Keratinocyte (primary cell): ENCODE results near the gene USP44. TPM values are rescaled to one million over a fixed set of nuclear protein-coding genes. Genes with fewer than 3 reads are reported as not detected.

Experiments used
- DNase-seq: peaks from one replicate; pipeline ENCODE4 v3.0.0-alpha.2; 2011; ENCODE audit warnings: low read depth, missing footprints, low spot score
- FAIRE-seq: peaks from 2 replicates; lab custom pipeline; 2011; peaks lifted over from hg19 to GRCh38; lab: Jason Lieb, UNC
- H2AFZ ChIP-seq: 2 replicates; pipeline ENCODE4 v1.6.0; 2012; ENCODE audit warnings: low read length, control low read depth, inconsistent platforms; ENCODE audit not compliant: control insufficient read depth
- H3K27ac ChIP-seq: 2 replicates; pipeline ENCODE4 v1.5.1; 2011; ENCODE audit warnings: low read length; ENCODE audit not compliant: control insufficient read depth, insufficient read depth
- H3K27me3 ChIP-seq: 3 replicates; pipeline ENCODE4 v1.6.0; 2011; ENCODE audit warnings: low read length; ENCODE audit not compliant: control insufficient read depth, insufficient read depth; ENCODE audit errors: extremely low read depth
- H3K36me3 ChIP-seq, 2 experiments: 2 replicates in 1 of 2; 3 replicates in 1 of 2; pipeline ENCODE4 v1.5.1; 2011; ENCODE audit warnings: low read length in 2 of 2, mild to moderate bottlenecking in 1 of 2; ENCODE audit not compliant: control insufficient read depth in 2 of 2, insufficient read depth in 2 of 2; ENCODE audit errors: extremely low read depth in 1 of 2
- H3K4me1 ChIP-seq: 3 replicates; pipeline ENCODE4 v1.5.1; 2011; ENCODE audit warnings: low read length; ENCODE audit not compliant: control insufficient read depth, insufficient read depth; ENCODE audit errors: extremely low read depth
- H3K4me2 ChIP-seq: 3 replicates; pipeline ENCODE4 v1.6.0; 2011; ENCODE audit warnings: low read depth, low read length; ENCODE audit not compliant: control insufficient read depth, insufficient read depth; ENCODE audit errors: extremely low read depth
- H3K4me3 ChIP-seq, 3 experiments: fragments of 200-600 bp in 1 of 3; sonication (generic) in 1 of 3; 2 replicates in 2 of 3; 3 replicates in 1 of 3; pipeline ENCODE4 v1.5.1; 2011 to 2016; ENCODE audit warnings: low read length in 3 of 3, mild to moderate bottlenecking in 3 of 3, control low read depth in 2 of 3, inconsistent platforms in 1 of 3, low read depth in 1 of 3, mixed read lengths in 1 of 3, mixed run types in 1 of 3, moderate library complexity in 1 of 3; ENCODE audit not compliant: control insufficient read depth in 2 of 3, insufficient read depth in 2 of 3; ENCODE audit errors: extremely low read depth in 1 of 3
- H3K79me2 ChIP-seq: 2 replicates; pipeline ENCODE4 v1.6.0; 2012; ENCODE audit warnings: low read length; ENCODE audit not compliant: control insufficient read depth, insufficient read depth
- H3K9ac ChIP-seq: 3 replicates; pipeline ENCODE4 v1.6.0; 2011; ENCODE audit warnings: low read length; ENCODE audit not compliant: control insufficient read depth, insufficient read depth; ENCODE audit errors: extremely low read depth
- H3K9me1 ChIP-seq: 3 replicates; pipeline ENCODE4 v1.6.0; 2011; ENCODE audit warnings: low read length; ENCODE audit not compliant: control insufficient read depth, insufficient read depth; ENCODE audit errors: extremely low read depth
- H3K9me3 ChIP-seq: 2 replicates; pipeline ENCODE4 v1.5.1; 2012; ENCODE audit warnings: low read depth, low read length; ENCODE audit not compliant: control insufficient read depth
- H4K20me1 ChIP-seq: 3 replicates; pipeline ENCODE4 v1.6.0; 2011; ENCODE audit warnings: low read length; ENCODE audit not compliant: control insufficient read depth, insufficient read depth; ENCODE audit errors: extremely low read depth
- CTCF ChIP-seq, 3 experiments: IDR thresholded peaks in 1 of 3; conservative IDR thresholded peaks in 1 of 3; optimal IDR thresholded peaks in 1 of 3; 2 replicates in 2 of 3; 3 replicates in 1 of 3; pipeline versions ENCODE3 to v1.5.1; 2011; ENCODE audit warnings: low read length in 3 of 3, mild to moderate bottlenecking in 3 of 3, moderate library complexity in 2 of 3, control low read depth in 1 of 3, inconsistent platforms in 1 of 3; ENCODE audit not compliant: insufficient read depth in 2 of 3; ENCODE audit errors: extremely low read depth in 1 of 3
- EZH2 ChIP-seq: IDR thresholded peaks from one replicate; pipeline ENCODE4 v1.6.1; 2012; ENCODE audit warnings: inconsistent platforms, mild to moderate bottlenecking, low read length, moderate library complexity
- dilution Hi-C: fragments of 300-500 bp; cut with MboI; formaldehyde crosslinking; loops from one replicate; pipeline ENCODE4 v1.7.0; 2020; ENCODE audit warnings: low sequenced_read_pairs; ENCODE audit not compliant: extremely low pct_ligation_motif_present
- polyA plus RNA-seq, 5 experiments: library from polyadenylated mRNA; depleted of rRNA in 3 of 5; stranded (reverse) in 3 of 5; stranded (forward) in 1 of 5; unstranded in 1 of 5; fragments of >200 nt; gene quantifications; 1 replicate in 1 of 5; 2 replicates in 3 of 5; 3 replicates in 1 of 5; pipeline versions ENCODE4 v1.2.1 to v1.2.3, GENCODE V29; 2011 to 2012; ENCODE audit warnings: missing spikeins in 2 of 5, low read depth in 1 of 5, low replicate concordance in 1 of 5

Gene USP44
- polyA plus RNA-seq, 1 donor (not counting 4 experiments of a cell fraction or from before 2014, with no cell fraction given) = 0.18 TPM

GRCh38 chr12:95551913-95552516 lies 739 bp upstream of the USP44 start:
- Histone ChIP-seq H3K27me3 (peaks cover 31% of the 10 kb centered on the region), H2AFZ (no peak overlapping the region), H4K20me1 (no peaks in the 10 kb centered on the region), H3K4me3 (no peak overlapping the region), H3K9me1 (no peaks in the 10 kb centered on the region), H3K79me2 (no peaks in the 10 kb centered on the region), H3K36me3 (no peaks in the 10 kb centered on the region), H3K27ac (no peak overlapping the region), H3K9ac (no peak overlapping the region), H3K4me2 (no peak overlapping the region), H3K4me1 (peaks cover 5% of the 10 kb centered on the region), H3K9me3 (peaks cover 6% of the 10 kb centered on the region)
- no peak for FAIRE-seq
- dilution Hi-C loops = no loop called here
- no peak for DNase-seq
- TF ChIP-seq EZH2 (no peak), CTCF (optimal IDR thresholded peaks at IDR 0.05 in 1 of 3, IDR thresholded peaks at IDR 0.05 in 1 of 3, conservative IDR thresholded peaks at IDR 0.05 in 1 of 3; ENCODE audit: extremely low read depth in 1 of 3, insufficient read depth in 2 of 3, low read length in 3 of 3) (no peak)

DNA sequence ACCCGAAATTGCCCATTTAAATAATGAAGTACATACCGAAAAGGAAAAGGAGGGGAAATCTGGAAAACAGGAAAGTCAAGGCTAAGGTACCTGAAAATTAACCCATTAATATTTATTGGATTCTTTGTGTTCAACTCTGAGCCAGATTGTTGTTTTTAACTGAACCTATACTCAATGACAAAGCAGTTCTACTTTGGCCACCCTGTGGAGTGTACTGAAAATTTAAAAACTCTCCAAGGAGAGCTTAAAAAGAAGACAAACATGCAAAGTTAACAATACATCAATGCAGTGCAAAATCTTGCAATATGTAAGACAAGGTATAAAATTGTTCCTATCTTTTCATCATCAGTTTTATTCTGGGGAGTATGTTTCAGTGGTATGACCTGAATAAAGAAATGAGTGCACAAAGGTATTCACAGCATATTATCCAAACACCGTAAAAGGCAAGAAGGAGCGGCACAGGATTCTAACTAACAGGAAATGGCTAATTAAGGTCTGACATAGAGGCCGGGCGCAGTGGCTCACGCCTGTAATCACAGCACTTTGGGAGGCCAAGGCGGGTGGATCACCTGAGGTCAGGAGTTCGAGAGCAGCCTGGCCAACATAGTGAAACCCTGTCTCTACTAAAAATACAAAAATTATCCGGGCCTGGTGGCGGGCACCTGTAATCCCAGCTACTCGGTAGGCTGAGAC lies 1.7 kb downstream of the USP44 start:
- dilution Hi-C loops = no loop called here
- peaks cover 37% of the 10 kb centered on the region for H3K27me3 ChIP-seq
- no peak for FAIRE-seq
- H3K9me3 ChIP-seq = peaks cover 6% of the 10 kb centered on the region
- H3K4me1 ChIP-seq = peaks cover 5% of the 10 kb centered on the region
- no peak overlapping the region for H3K9ac ChIP-seq
- no peaks in the 10 kb centered on the region for H4K20me1 ChIP-seq
- H3K79me2 ChIP-seq = no peaks in the 10 kb centered on the region
- DNase-seq = no peak
- no peak overlapping the region for H3K4me3 ChIP-seq
- H3K27ac ChIP-seq = no peak overlapping the region
- H3K36me3 ChIP-seq = no peaks in the 10 kb centered on the region
- H2AFZ ChIP-seq = no peak overlapping the region
- peak overlapping the region; percentile 68 for H3K4me2 ChIP-seq
- TF ChIP-seq EZH2 (no peak), CTCF (optimal IDR thresholded peaks at IDR 0.05 in 1 of 3, IDR thresholded peaks at IDR 0.05 in 1 of 3, conservative IDR thresholded peaks at IDR 0.05 in 1 of 3; ENCODE audit: extremely low read depth in 1 of 3, insufficient read depth in 2 of 3, low read length in 3 of 3) (no peak)
- no peaks in the 10 kb centered on the region for H3K9me1 ChIP-seq
